Neutrophil (primary cell): ENCODE measurements around the gene PKD1.

Experiments
- H3K27ac ChIP-seq: fragments of 200-600 bp; sonication (generic); 2 replicates; pipeline ENCODE4 v1.5.1; 2016; ENCODE audit warnings: mild to moderate bottlenecking, moderate library complexity
- H3K27me3 ChIP-seq: fragments of 200-600 bp; sonication (generic); 2 replicates; pipeline ENCODE4 v1.6.0; 2016; ENCODE audit warnings: mild to moderate bottlenecking
- H3K36me3 ChIP-seq: fragments of 200-600 bp; sonication (generic); 2 replicates; pipeline ENCODE4 v1.5.1; 2017
- H3K4me1 ChIP-seq, 2 experiments: fragments of 200-600 bp in 1 of 2; sonication (generic) in 1 of 2; 1 replicate in 1 of 2; 2 replicates in 1 of 2; pipeline versions ENCODE4 v1.5.1 to v1.6.1; 2013 to 2016; ENCODE audit warnings: low read depth in 1 of 2, low read length in 1 of 2, mild to moderate bottlenecking in 1 of 2, moderate library complexity in 1 of 2; ENCODE audit not compliant: control insufficient read depth in 1 of 2, insufficient read depth in 1 of 2
- H3K4me3 ChIP-seq, 2 experiments: fragments of 200-600 bp in 1 of 2; sonication (generic) in 1 of 2; 1 replicate in 1 of 2; 2 replicates in 1 of 2; pipeline ENCODE4 v1.5.1; 2013 to 2016; ENCODE audit warnings: low read depth in 1 of 2, low read length in 1 of 2, mild to moderate bottlenecking in 1 of 2, moderate library complexity in 1 of 2
- H3K9me3 ChIP-seq: fragments of 200-600 bp; sonication (generic); 2 replicates; pipeline ENCODE4 v1.5.1; 2016
- TF ChIP-seq, protein P1 (sequence below): fragments of 200-600 bp; sonication (generic); IDR thresholded peaks from 2 replicates; pipeline ENCODE4 v1.5.1; 2016; ENCODE audit warnings: antibody characterized with exemption

Gene PKD1

DNA sequence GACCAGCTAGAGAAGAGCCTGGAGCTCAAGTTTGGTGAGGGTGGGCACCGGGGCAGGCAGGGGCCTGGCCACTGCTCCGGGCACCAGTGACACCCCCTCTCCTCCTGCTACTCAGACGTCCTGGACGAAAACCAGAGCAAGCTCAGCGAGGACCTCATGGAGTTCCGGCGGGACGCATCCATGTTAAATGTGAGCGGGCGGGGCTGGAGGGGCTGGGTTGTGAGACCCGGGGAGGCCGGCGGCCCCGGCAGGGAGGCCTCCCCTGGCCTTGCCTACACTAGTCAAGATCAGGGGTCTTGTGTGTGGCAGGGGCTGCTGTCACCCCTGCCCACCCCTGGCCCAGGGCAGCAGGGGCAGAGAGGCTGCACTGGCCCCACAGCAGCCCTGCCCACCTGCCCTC lies 37.7 kb upstream of the PKD1 start:
- TF ChIP-seq, protein P1, sequence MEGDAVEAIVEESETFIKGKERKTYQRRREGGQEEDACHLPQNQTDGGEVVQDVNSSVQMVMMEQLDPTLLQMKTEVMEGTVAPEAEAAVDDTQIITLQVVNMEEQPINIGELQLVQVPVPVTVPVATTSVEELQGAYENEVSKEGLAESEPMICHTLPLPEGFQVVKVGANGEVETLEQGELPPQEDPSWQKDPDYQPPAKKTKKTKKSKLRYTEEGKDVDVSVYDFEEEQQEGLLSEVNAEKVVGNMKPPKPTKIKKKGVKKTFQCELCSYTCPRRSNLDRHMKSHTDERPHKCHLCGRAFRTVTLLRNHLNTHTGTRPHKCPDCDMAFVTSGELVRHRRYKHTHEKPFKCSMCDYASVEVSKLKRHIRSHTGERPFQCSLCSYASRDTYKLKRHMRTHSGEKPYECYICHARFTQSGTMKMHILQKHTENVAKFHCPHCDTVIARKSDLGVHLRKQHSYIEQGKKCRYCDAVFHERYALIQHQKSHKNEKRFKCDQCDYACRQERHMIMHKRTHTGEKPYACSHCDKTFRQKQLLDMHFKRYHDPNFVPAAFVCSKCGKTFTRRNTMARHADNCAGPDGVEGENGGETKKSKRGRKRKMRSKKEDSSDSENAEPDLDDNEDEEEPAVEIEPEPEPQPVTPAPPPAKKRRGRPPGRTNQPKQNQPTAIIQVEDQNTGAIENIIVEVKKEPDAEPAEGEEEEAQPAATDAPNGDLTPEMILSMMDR: no peak
- Histone ChIP-seq H3K27ac (no peak overlapping the region), H3K4me3 (no peak overlapping the region), H3K36me3 (peaks cover 98% of the 10 kb centered on the region), H3K9me3 (no peaks in the 10 kb centered on the region), H3K4me1 (no peaks in the 10 kb centered on the region), H3K27me3 (peaks cover 3% of the 10 kb centered on the region)

DNA sequence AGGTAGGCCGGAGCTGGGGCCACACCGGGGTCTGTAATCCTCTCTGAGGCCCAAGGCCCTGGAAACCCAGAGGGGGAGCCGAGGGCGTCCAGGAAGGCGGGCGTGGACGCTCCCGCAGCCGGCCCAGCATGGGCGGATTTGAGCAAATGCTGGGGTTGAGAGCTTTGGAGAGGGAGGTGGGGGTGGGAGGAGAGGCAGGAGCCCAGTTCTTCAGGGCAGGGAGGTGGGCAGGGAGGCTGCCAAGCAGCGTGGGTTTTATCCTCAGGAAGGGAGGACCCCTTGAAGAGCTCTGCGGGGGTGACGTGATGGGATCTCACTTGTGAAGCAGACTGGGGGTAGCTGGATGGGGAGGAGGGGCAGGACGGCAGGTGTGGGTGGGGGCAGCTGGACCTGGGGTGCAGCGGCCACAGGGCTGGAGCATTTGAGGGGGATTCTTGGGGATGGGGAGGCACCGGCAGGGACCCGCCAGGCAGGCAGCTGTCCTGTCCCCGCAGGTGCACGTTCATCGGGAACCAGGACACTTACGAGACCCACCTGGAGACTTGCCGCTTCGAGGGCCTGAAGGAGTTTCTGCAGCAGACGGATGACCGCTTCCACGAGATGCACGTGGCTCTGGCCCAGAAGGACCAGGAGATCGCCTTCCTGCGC lies 37.1 kb upstream of the PKD1 start:
- TF ChIP-seq, protein P1: no peak
- no peak overlapping the region for H3K4me3 ChIP-seq
- H3K9me3 ChIP-seq: no peaks in the 10 kb centered on the region
- H3K36me3 ChIP-seq: peaks cover 99% of the 10 kb centered on the region
- no peaks in the 10 kb centered on the region for H3K27me3 ChIP-seq
- no peaks in the 10 kb centered on the region for H3K4me1 ChIP-seq
- no peak overlapping the region for H3K27ac ChIP-seq

DNA sequence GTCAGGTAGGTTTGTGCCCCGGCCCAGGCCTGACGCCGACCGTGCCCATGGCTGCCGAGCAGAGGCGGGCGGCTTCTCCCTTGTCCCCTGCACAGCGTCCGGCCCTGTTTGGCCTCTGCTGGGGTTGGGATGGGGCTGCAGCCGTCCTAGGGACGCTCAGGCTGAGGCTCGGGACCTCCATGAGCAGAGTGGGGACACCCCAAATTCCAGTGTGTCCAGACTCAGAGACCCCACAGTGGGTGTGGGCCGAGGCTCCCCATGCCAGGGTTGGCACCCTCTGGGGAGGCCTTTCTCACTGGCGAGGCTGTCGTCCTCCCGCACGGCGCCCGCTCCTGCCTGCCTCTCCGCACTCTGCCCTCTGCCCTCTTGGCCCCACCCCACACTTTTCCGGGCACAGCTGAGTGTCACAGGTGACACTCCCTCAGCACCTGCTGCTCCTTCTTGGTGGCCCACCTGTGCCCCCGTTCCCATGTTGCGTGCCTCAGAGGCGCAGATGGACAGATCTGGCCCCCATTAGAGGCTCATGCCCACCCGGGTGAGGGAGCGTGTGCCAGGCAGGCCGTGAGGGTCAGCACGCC lies 36.0 kb upstream of the PKD1 start:
- Histone ChIP-seq H3K9me3 (no peaks in the 10 kb centered on the region), H3K36me3 (peaks cover 98% of the 10 kb centered on the region), H3K4me3 (no peak overlapping the region), H3K4me1 (no peaks in the 10 kb centered on the region), H3K27ac (no peak overlapping the region), H3K27me3 (no peaks in the 10 kb centered on the region)
- TF ChIP-seq, protein P1: no peak

DNA sequence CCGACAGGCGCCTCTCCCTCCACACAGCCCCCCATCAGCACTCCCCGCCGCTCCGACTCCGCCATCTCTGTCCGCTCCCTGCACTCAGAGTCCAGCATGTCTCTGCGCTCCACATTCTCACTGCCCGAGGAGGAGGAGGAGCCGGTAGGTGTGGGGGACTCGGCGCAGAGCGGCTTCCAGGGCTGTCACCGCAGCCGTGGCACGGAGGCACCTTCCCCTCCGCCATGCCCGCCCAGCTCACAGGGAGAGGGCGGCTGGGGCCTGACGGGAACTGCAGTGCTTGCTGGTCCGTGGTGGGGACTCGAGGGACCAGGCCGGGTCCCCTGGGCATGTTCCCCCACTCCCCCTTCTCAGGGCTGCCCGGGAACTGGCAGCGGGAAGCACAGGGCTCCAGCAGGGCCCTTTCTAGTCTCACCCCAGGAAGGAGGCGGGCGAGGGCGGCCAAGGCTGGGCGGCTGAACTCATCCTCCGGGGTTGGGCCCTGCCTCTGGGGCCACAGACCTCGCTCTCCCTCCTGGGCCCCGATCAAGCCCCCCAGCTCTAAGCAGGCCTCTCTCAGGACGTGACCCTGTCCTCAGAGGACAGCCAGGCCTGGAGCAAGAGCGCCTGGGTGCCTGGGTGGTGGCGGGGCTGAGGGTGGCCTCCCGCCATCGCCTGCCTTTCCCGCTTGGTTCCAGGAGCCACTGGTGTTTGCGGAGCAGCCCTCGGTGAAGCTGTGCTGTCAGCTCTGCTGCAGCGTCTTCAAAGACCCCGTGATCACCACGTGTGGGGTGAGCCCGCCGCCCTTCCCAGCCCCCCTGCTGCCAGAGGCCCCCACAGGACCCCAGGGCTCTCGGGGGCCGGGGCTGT lies 35.1 kb upstream of the PKD1 start:
- H3K36me3 ChIP-seq: peaks cover 98% of the 10 kb centered on the region
- no peaks in the 10 kb centered on the region for H3K4me1 ChIP-seq
- no peaks in the 10 kb centered on the region for H3K9me3 ChIP-seq
- TF ChIP-seq, protein P1: no peak
- no peak overlapping the region for H3K27ac ChIP-seq
- H3K4me3 ChIP-seq: no peak overlapping the region
- H3K27me3 ChIP-seq: no peaks in the 10 kb centered on the region

DNA sequence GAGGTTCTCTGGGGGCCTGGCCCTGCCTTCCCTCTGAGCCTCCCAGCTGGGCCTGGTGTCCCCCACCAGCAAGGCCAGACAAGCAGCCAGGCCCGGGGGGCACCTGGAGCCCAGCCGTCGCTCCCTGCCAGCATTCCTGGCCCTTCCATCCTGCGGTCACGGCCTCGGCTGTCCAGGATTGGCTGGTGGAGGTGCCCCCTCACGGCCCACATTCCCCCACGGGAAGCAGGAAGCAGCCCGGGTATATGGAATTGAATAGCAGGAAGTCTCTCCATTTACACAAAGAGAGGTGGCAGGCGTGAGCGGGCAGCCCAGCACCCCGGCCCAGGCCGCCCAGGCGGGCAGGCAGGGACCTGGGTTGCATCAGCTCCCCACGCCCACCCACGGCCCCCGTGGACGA lies 34.4 kb upstream of the PKD1 start:
- no peaks in the 10 kb centered on the region for H3K4me1 ChIP-seq
- H3K9me3 ChIP-seq: no peaks in the 10 kb centered on the region
- H3K27ac ChIP-seq: no peak overlapping the region
- peaks cover 95% of the 10 kb centered on the region for H3K36me3 ChIP-seq
- no peak overlapping the region for H3K4me3 ChIP-seq
- H3K27me3 ChIP-seq: no peaks in the 10 kb centered on the region
- TF ChIP-seq, protein P1: no peak
